ENCODE data around the gene RNGTT.

GRCh38 chr6:88614316-88614877 lies 349.0 kb downstream of the RNGTT start:
- TF ChIP-seq REST (IDR thresholded peaks at IDR 0.05; ENCODE audit: low read depth) (no peak), CEBPB (IDR thresholded peaks at IDR 0.05) (no peak), USF1 (IDR thresholded peaks at IDR 0.05) (no peak), MAX (IDR thresholded peaks at IDR 0.05) (no peak), TAF1 (IDR thresholded peaks at IDR 0.05; ENCODE audit: low read depth) (no peak)

All from Ishikawa (cell line).